MM.1S (cell line): Measurements from ENCODE around the gene KXD1.

Source experiments
- DNase-seq: peaks from one replicate; pipeline ENCODE4 v3.0.0-alpha.2; 2015
- H2AFZ ChIP-seq: fragments of 300-600 bp; sonication (generic); 2 replicates; pipeline ENCODE4 v1.6.0; 2016; ENCODE audit warnings: antibody characterized with exemption, low read length
- H3F3A ChIP-seq: fragments of 300-600 bp; sonication (generic); 2 replicates; pipeline ENCODE4 v1.6.1; 2016; ENCODE audit warnings: mild to moderate bottlenecking, antibody characterized with exemption, low read length, moderate library complexity, mixed read lengths; ENCODE audit not compliant: insufficient read depth
- H3K27ac ChIP-seq: fragments of 300-600 bp; sonication (generic); 2 replicates; pipeline ENCODE4 v1.5.1; 2016; ENCODE audit warnings: mild to moderate bottlenecking, low read length
- H3K27me3 ChIP-seq: fragments of 300-600 bp; sonication (generic); replicated peaks from 2 replicates; pipeline ENCODE4 v1.6.0; 2016; ENCODE audit warnings: low read length; ENCODE audit not compliant: insufficient read depth
- H3K36me3 ChIP-seq: fragments of 300-600 bp; sonication (generic); replicated peaks from 2 replicates; pipeline ENCODE4 v1.6.1; 2016; ENCODE audit warnings: mild to moderate bottlenecking, low read length, mixed read lengths; ENCODE audit not compliant: insufficient read depth
- H3K4me1 ChIP-seq: fragments of 300-600 bp; sonication (generic); 2 replicates; pipeline ENCODE4 v1.6.1; 2016; ENCODE audit warnings: low read length, mixed read lengths
- H3K4me2 ChIP-seq: fragments of 300-600 bp; sonication (generic); 2 replicates; pipeline ENCODE4 v1.6.0; 2016; ENCODE audit warnings: low read depth, low read length
- H3K4me3 ChIP-seq: fragments of 300-600 bp; sonication (generic); 2 replicates; pipeline ENCODE4 v1.5.1; 2016; ENCODE audit warnings: low read length, mixed read lengths
- H3K79me2 ChIP-seq: fragments of 300-600 bp; sonication (generic); 2 replicates; pipeline ENCODE4 v1.6.1; 2016; ENCODE audit warnings: mixed run types, low read length, mixed read lengths
- H3K9ac ChIP-seq: fragments of 300-600 bp; sonication (generic); 2 replicates; pipeline ENCODE4 v1.6.1; 2016; ENCODE audit warnings: low read length, mixed read lengths
- H3K9me2 ChIP-seq: fragments of 300-600 bp; sonication (generic); replicated peaks from 2 replicates; pipeline ENCODE4 v1.6.1; 2016; ENCODE audit warnings: mild to moderate bottlenecking, low read length, mixed read lengths; ENCODE audit not compliant: insufficient read depth
- H3K9me3 ChIP-seq: fragments of 300-600 bp; sonication (generic); replicated peaks from 2 replicates; pipeline ENCODE4 v1.6.1; 2016; ENCODE audit warnings: mild to moderate bottlenecking, low read length, mixed read lengths; ENCODE audit not compliant: insufficient read depth
- H4K20me1 ChIP-seq: fragments of 300-600 bp; sonication (generic); 2 replicates; pipeline ENCODE4 v1.6.1; 2016; ENCODE audit warnings: mild to moderate bottlenecking, low read length, moderate library complexity, mixed read lengths; ENCODE audit not compliant: insufficient read depth
- CTCF ChIP-seq: fragments of 300-600 bp; sonication (generic); IDR thresholded peaks from 2 replicates; pipeline ENCODE4 v1.5.1; 2016; ENCODE audit warnings: antibody characterized with exemption, low read length, mixed read lengths
- EZH2 ChIP-seq: fragments of 300-600 bp; sonication (generic); optimal IDR thresholded peaks from 2 replicates; pipeline ENCODE3; 2017; ENCODE audit warnings: low read depth, mild to moderate bottlenecking, antibody characterized with exemption, low read length, mixed read lengths
- EZH2phosphoT487 ChIP-seq: fragments of 300-600 bp; sonication (generic); IDR thresholded peaks from 2 replicates; pipeline ENCODE4 v1.6.1; 2018; ENCODE audit warnings: antibody characterized with exemption, low read length

KXD1 gene

GRCh38 chr19:18513868-18514267 is 43.8 kb upstream of the KXD1 start:
- no peaks in the 10 kb centered on the region for H3K9me2 ChIP-seq
- H3K36me3 ChIP-seq, result no peaks in the 10 kb centered on the region
- H3K27me3 ChIP-seq, result no peaks in the 10 kb centered on the region
- H3K4me2 ChIP-seq, result no peak overlapping the region
- H3K79me2 ChIP-seq, result peaks cover 99% of the 10 kb centered on the region
- H3K9me3 ChIP-seq, result no peaks in the 10 kb centered on the region
- no peak overlapping the region for H3K27ac ChIP-seq
- no peak for DNase-seq
- no peaks in the 10 kb centered on the region for H3F3A ChIP-seq
- H3K4me1 ChIP-seq, result peaks cover 8% of the 10 kb centered on the region
- TF ChIP-seq EZH2, result no peak
- no peak for TF ChIP-seq CTCF
- TF ChIP-seq EZH2phosphoT487, result no peak
- no peak overlapping the region for H2AFZ ChIP-seq
- peaks cover 88% of the 10 kb centered on the region for H4K20me1 ChIP-seq
- H3K9ac ChIP-seq, result no peak overlapping the region
- no peak overlapping the region for H3K4me3 ChIP-seq

DNA sequence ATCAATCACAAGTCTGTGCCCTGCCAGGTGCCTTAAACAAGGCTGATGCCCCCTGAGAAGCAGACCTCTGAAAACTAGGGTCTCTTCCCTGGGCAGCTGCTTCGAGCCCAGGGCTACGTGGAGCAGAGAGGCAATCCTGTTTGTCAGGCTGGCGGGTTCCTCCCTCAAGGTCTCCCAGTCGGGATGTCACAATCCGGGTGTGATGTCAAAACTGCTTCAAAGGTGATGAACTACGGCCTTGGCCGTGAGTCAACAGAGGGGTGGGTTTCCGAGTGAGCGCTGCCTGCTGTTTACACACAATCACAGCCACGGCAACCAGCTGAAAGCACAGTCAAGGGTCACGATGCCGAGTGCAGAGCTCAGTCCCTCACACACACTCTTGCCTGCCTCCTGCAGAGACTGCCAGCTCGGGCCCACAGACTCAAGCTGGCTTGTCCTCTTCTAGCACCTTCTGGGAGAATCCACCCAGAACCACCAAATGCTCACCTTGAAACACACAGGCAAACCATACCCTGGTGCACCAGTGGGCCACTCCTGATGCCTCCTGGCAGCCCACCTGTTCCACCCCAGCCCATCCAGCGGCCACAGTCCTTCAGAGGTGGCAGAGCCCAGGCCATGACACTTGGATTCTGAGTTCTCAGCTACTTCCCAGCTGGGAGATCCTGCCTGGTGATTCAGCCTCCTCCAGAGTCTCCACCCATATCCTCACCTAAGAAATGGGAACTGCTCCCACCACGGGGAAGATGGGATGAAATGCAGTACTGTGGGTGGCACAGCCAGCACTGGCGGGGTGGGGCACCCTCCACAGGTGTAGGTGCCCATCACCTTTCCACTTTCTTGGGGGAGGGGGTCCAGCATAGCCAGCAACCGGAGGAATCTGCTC is 42.6 kb upstream of the KXD1 start:
- Histone ChIP-seq H3K9ac (no peak overlapping the region), H3K36me3 (no peaks in the 10 kb centered on the region), H3K27ac (no peak overlapping the region), H3K4me2 (no peak overlapping the region), H3K4me3 (no peak overlapping the region), H3K9me2 (no peaks in the 10 kb centered on the region), H3K27me3 (no peaks in the 10 kb centered on the region), H2AFZ (no peak overlapping the region), H3K9me3 (no peaks in the 10 kb centered on the region), H3K79me2 (peaks cover 99% of the 10 kb centered on the region), H3F3A (peaks cover 4% of the 10 kb centered on the region), H3K4me1 (peaks cover 11% of the 10 kb centered on the region), H4K20me1 (peaks cover 85% of the 10 kb centered on the region)
- TF ChIP-seq EZH2, result no peak
- TF ChIP-seq CTCF, result no peak
- DNase-seq, result no peak

DNA sequence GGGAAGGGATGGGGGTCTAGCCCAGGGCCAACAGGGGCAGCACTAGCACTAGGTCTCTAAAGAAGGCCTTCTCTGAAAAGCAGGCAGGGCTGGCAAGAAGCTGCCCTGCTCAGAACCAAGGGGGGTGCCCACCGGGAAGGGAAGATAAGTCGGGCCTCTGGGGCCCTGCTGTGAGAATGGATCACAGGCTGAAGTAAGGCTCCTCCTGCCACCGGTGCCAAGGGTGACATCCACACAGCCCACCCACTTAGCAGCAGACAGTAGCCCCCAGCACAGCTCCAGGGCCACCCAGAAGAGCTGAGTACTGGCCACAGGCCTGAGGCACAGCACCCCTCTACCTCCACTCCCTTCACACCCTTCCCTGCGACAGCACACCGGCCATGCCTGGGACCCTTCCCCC is 41.7 kb upstream of the KXD1 start:
- DNase-seq, result no peak
- Histone ChIP-seq H3K4me3 (no peak overlapping the region), H3K4me1 (peaks cover 11% of the 10 kb centered on the region), H3K79me2 (peaks cover 99% of the 10 kb centered on the region), H3K27me3 (no peaks in the 10 kb centered on the region), H3K36me3 (no peaks in the 10 kb centered on the region), H4K20me1 (peaks cover 80% of the 10 kb centered on the region), H3K27ac (no peak overlapping the region), H3K9me3 (no peaks in the 10 kb centered on the region), H3K4me2 (no peak overlapping the region), H3K9me2 (no peaks in the 10 kb centered on the region), H3F3A (peaks cover 12% of the 10 kb centered on the region), H3K9ac (no peak overlapping the region), H2AFZ (no peak overlapping the region)
- TF ChIP-seq EZH2 (no peak), EZH2phosphoT487 (no peak), CTCF (no peak)
